ENCODE results near the gene ADCY10.

GRCh38 chr1:167934426-167935215 lies 20.7 kb upstream of the ADCY10 start:
- no peak for TF ChIP-seq REST (IDR thresholded peaks at IDR 0.05; ENCODE audit: unreplicated experiment)
- TF ChIP-seq EZH2 (IDR thresholded peaks at IDR 0.05; ENCODE audit: low read depth, unreplicated experiment), result no peak
- no peak for TF ChIP-seq CTCF (conservative IDR thresholded peaks at IDR 0.05; ENCODE audit: low read depth in 2 of 2)
- no peak for TF ChIP-seq ZNF462 (CRISPR knock-in tag; IDR thresholded peaks at IDR 0.05)
- TF ChIP-seq JUNB (IDR thresholded peaks at IDR 0.05; ENCODE audit: unreplicated experiment), result no peak
- no peak for TF ChIP-seq POLR2AphosphoS5 (IDR thresholded peaks at IDR 0.05; ENCODE audit: low read depth)
- no peak for TF ChIP-seq NANOG (IDR thresholded peaks at IDR 0.05; ENCODE audit: borderline replicate concordance)
- no peak for TF ChIP-seq EZH2phosphoT487 (IDR thresholded peaks at IDR 0.05; ENCODE audit: unreplicated experiment)
- no peak for TF ChIP-seq ETS1 (IDR thresholded peaks at IDR 0.05)
- no peak for TF ChIP-seq ZNF114 (CRISPR knock-in tag; IDR thresholded peaks at IDR 0.05)
- no peak for TF ChIP-seq ZNF331 (CRISPR knock-in tag; IDR thresholded peaks at IDR 0.05; ENCODE audit: low read depth)
- no peak for TF ChIP-seq STAT1 (IDR thresholded peaks at IDR 0.05; ENCODE audit: unreplicated experiment)

Measured in GM23338 (cell line).